ENCODE measurements around the gene RTL9.
"Not testable (repeated sequence)": the region's sequence is repeated elsewhere in the genome, so short reads cannot be mapped to it uniquely, and the experiment has no call there.

RTL9 gene

GRCh38 chrX:110346681-110347080 is 12.0 kb upstream of the RTL9 start:
- DNase-seq, result no peak

GRCh38 chrX:110359273-110359672 is 625 bp downstream of the RTL9 start:
- DNase-seq, result no peak

- no peak for DNase-seq
Measured at GRCh38 chrX:110363244-110363643, 4.6 kb downstream of the RTL9 start.

- DNase-seq, result no peak
Measured at GRCh38 chrX:110373310-110373709, 14.7 kb downstream of the RTL9 start.

- no peak for DNase-seq
Measured at GRCh38 chrX:110374559-110374958, 15.9 kb downstream of the RTL9 start.

GRCh38 chrX:110381216-110381615 is 22.6 kb downstream of the RTL9 start:
- DNase-seq, result no peak

- DNase-seq, result no peak
Measured at GRCh38 chrX:110383414-110383813, 24.8 kb downstream of the RTL9 start.

GRCh38 chrX:110384490-110384889 is 25.8 kb downstream of the RTL9 start:
- DNase-seq, result no peak

GRCh38 chrX:110389570-110389969 is 30.9 kb downstream of the RTL9 start:
- DNase-seq, result no peak

GRCh38 chrX:110391086-110391485 is 32.4 kb downstream of the RTL9 start:
- no peak for DNase-seq

- no peak for DNase-seq
Measured at GRCh38 chrX:110394651-110395050, 36.0 kb downstream of the RTL9 start.

GRCh38 chrX:110395877-110396276 is 37.2 kb downstream of the RTL9 start:
- no peak for DNase-seq

- no peak for DNase-seq
Measured at GRCh38 chrX:110396735-110397134, 38.1 kb downstream of the RTL9 start.

- DNase-seq, result no peak
Measured at GRCh38 chrX:110397339-110397738, 38.7 kb downstream of the RTL9 start.

- no peak for DNase-seq
Measured at GRCh38 chrX:110397904-110398303, 39.3 kb downstream of the RTL9 start.

- DNase-seq, result no peak
Measured at GRCh38 chrX:110399497-110399896, 40.8 kb downstream of the RTL9 start.

GRCh38 chrX:110399966-110400365 is 41.3 kb downstream of the RTL9 start:
- no peak for DNase-seq

- DNase-seq, result no peak
Measured at GRCh38 chrX:110401135-110401534, 42.5 kb downstream of the RTL9 start.

GRCh38 chrX:110402091-110402849 is 43.6 kb downstream of the RTL9 start:
- DNase-seq, result no peak

- no peak for DNase-seq
Measured at GRCh38 chrX:110402850-110403221, 44.2 kb downstream of the RTL9 start.

- no peak for DNase-seq
Measured at GRCh38 chrX:110403441-110404238, 45.0 kb downstream of the RTL9 start.

GRCh38 chrX:110404376-110404775 is 45.7 kb downstream of the RTL9 start:
- no peak for DNase-seq

- not testable (repeated sequence) for DNase-seq
Measured at GRCh38 chrX:110406250-110406649, 47.6 kb downstream of the RTL9 start.

GRCh38 chrX:110406822-110407221 is 48.2 kb downstream of the RTL9 start:
- DNase-seq, result no peak
